SU-DHL-6 (cell line): Measurements from ENCODE around the gene DLG2.

Source experiments
- H2AFZ ChIP-seq: fragments of 200-600 bp; sonication (generic); 2 replicates; pipeline ENCODE4 v1.6.1; 2014; ENCODE audit warnings: low read depth, mild to moderate bottlenecking, moderate library complexity, mixed read lengths, antibody characterized with exemption, low read length; ENCODE audit not compliant: severe bottlenecking
- H3F3A ChIP-seq: fragments of 200-600 bp; shearing (Covaris generic); 2 replicates; pipeline ENCODE4 v1.6.0; 2016; ENCODE audit warnings: antibody characterized with exemption, mild to moderate bottlenecking; ENCODE audit not compliant: insufficient read depth
- H3K27ac ChIP-seq: fragments of 200-600 bp; sonication (generic); 2 replicates; pipeline ENCODE4 v1.5.1; 2016; ENCODE audit warnings: low read depth, mild to moderate bottlenecking, low read length, moderate library complexity, mixed read lengths
- H3K27me3 ChIP-seq: fragments of 200-600 bp; sonication (generic), shearing (Covaris generic); 2 replicates; pipeline ENCODE4 v1.6.0; 2014; ENCODE audit warnings: mild to moderate bottlenecking, low read length
- H3K36me3 ChIP-seq: fragments of 200-600 bp; sonication (generic); 2 replicates; pipeline ENCODE4 v1.6.1; 2014; ENCODE audit warnings: mild to moderate bottlenecking, low read length, mixed read lengths
- H3K4me2 ChIP-seq: fragments of 300-600, 200-600 bp; shearing (Covaris generic), sonication (generic); 2 replicates; pipeline ENCODE4 v1.6.0; 2014; ENCODE audit warnings: low read length, low read depth, mild to moderate bottlenecking; ENCODE audit not compliant: poor library complexity, severe bottlenecking
- H3K4me3 ChIP-seq: fragments of 200-600 bp; sonication (generic); 2 replicates; pipeline ENCODE4 v1.5.1; 2014; ENCODE audit warnings: antibody characterized with exemption, low read length, mild to moderate bottlenecking, mixed read lengths; ENCODE audit not compliant: insufficient read depth, poor library complexity, severe bottlenecking
- H3K79me2 ChIP-seq: fragments of 200-600 bp; sonication (generic); 2 replicates; pipeline ENCODE4 v1.6.1; 2014; ENCODE audit warnings: mild to moderate bottlenecking, low read length, moderate library complexity; ENCODE audit not compliant: insufficient read depth
- H3K9ac ChIP-seq: fragments of 200-600 bp; sonication (generic); 2 replicates; pipeline ENCODE4 v1.7.0; 2014; ENCODE audit warnings: mild to moderate bottlenecking, low read length
- H3K9me2 ChIP-seq: fragments of 200-600 bp; sonication (generic); replicated peaks from 2 replicates; pipeline ENCODE4 v1.6.1; 2014; ENCODE audit warnings: low read length; ENCODE audit not compliant: insufficient read depth
- H3K9me3 ChIP-seq: fragments of 200-600 bp; sonication (generic); 2 replicates; pipeline ENCODE4 v1.6.1; 2014; ENCODE audit warnings: low read length, mixed read lengths; ENCODE audit not compliant: insufficient read depth
- H4K20me1 ChIP-seq: fragments of 200-600 bp; sonication (generic); 2 replicates; pipeline ENCODE4 v1.6.1; 2014; ENCODE audit warnings: low read depth, mild to moderate bottlenecking, antibody characterized with exemption, low read length, moderate library complexity, mixed read lengths
- CTCF ChIP-seq: fragments of 200-600 bp; sonication (generic); IDR thresholded peaks from one replicate; pipeline ENCODE4 v1.5.1; 2017; ENCODE audit warnings: antibody characterized with exemption, mild to moderate bottlenecking, low read length, moderate library complexity; ENCODE audit not compliant: insufficient read depth, poor library complexity, severe bottlenecking
- EZH2phosphoT487 ChIP-seq: fragments of 200-600 bp; sonication (generic), shearing (Covaris generic); conservative IDR thresholded peaks from 2 replicates; pipeline ENCODE4 v1.6.1; 2018; ENCODE audit warnings: mild to moderate bottlenecking, antibody characterized with exemption, low read length, moderate library complexity, mixed read lengths

The DLG2 gene

GRCh38 chr11:85494396-85494795 lies 132.7 kb downstream of the DLG2 start:
- no peaks in the 10 kb centered on the region for H3K9me2 ChIP-seq
- no peak overlapping the region for H3K4me3 ChIP-seq
- H3K27me3 ChIP-seq = no peaks in the 10 kb centered on the region
- no peaks in the 10 kb centered on the region for H4K20me1 ChIP-seq
- H3K4me2 ChIP-seq = no peak overlapping the region
- H3K9me3 ChIP-seq = no peaks in the 10 kb centered on the region
- TF ChIP-seq CTCF (no peak), EZH2phosphoT487 (no peak)
- H3F3A ChIP-seq = no peaks in the 10 kb centered on the region
- H3K9ac ChIP-seq = no peak overlapping the region
- no peak overlapping the region for H3K27ac ChIP-seq
- no peaks in the 10 kb centered on the region for H3K36me3 ChIP-seq
- no peaks in the 10 kb centered on the region for H3K79me2 ChIP-seq
- no peak overlapping the region for H2AFZ ChIP-seq

- Histone ChIP-seq H3K4me3 (no peak overlapping the region), H2AFZ (no peak overlapping the region), H3K27me3 (no peaks in the 10 kb centered on the region), H3K9me2 (no peaks in the 10 kb centered on the region; the same call in 1 of the 2 replicates), H3K9me3 (no peaks in the 10 kb centered on the region), H3K36me3 (no peaks in the 10 kb centered on the region), H3K9ac (no peak overlapping the region), H4K20me1 (no peaks in the 10 kb centered on the region), H3F3A (no peaks in the 10 kb centered on the region), H3K4me2 (no peak overlapping the region), H3K27ac (no peak overlapping the region), H3K79me2 (no peaks in the 10 kb centered on the region)
- no peak for TF ChIP-seq EZH2phosphoT487
- TF ChIP-seq CTCF = no peak
These were observed 141.2 kb downstream of the DLG2 start for GRCh38 chr11:85485902-85486301.

- Histone ChIP-seq H3K79me2 (no peaks in the 10 kb centered on the region), H3K4me2 (no peak overlapping the region), H3K9ac (no peak overlapping the region), H3K9me3 (no peaks in the 10 kb centered on the region), H2AFZ (no peak overlapping the region), H3K4me3 (no peak overlapping the region), H3K36me3 (no peaks in the 10 kb centered on the region), H3F3A (no peaks in the 10 kb centered on the region), H3K9me2 (no peaks in the 10 kb centered on the region; the same call in 1 of the 2 replicates), H4K20me1 (no peaks in the 10 kb centered on the region), H3K27me3 (no peaks in the 10 kb centered on the region), H3K27ac (no peak overlapping the region)
- TF ChIP-seq CTCF = no peak
- no peak for TF ChIP-seq EZH2phosphoT487
These were observed 143.3 kb downstream of the DLG2 start for GRCh38 chr11:85483861-85484260.

GRCh38 chr11:85481862-85482261 lies 145.3 kb downstream of the DLG2 start:
- no peak overlapping the region for H2AFZ ChIP-seq
- H3K4me3 ChIP-seq = no peak overlapping the region
- TF ChIP-seq CTCF (no peak), EZH2phosphoT487 (no peak)
- H3K27ac ChIP-seq = no peak overlapping the region
- H3K27me3 ChIP-seq = no peaks in the 10 kb centered on the region
- H3K36me3 ChIP-seq = no peaks in the 10 kb centered on the region
- H3F3A ChIP-seq = no peaks in the 10 kb centered on the region
- H4K20me1 ChIP-seq = no peaks in the 10 kb centered on the region
- no peak overlapping the region for H3K4me2 ChIP-seq
- H3K79me2 ChIP-seq = no peaks in the 10 kb centered on the region
- no peaks in the 10 kb centered on the region for H3K9me3 ChIP-seq
- no peaks in the 10 kb centered on the region for H3K9me2 ChIP-seq
- H3K9ac ChIP-seq = no peak overlapping the region
